ENCODE measurements around the gene TENT4A.
A peak's percentile ranks its signal among the peaks of the same experiment; 100 is the strongest.
"Not testable (repeated sequence)": the region's sequence is repeated elsewhere in the genome, so short reads cannot be mapped to it uniquely, and the experiment has no call there.

The TENT4A gene

GRCh38 chr5:6713274-6714225 is at the start of gene TENT4A:
Gene TENT4A (plus strand): TSS chr5:6713432. CDS start chr5:6713984, 552 bp downstream.
- DNase-seq (ENCODE audit: low read depth), result no peak
- TF ChIP-seq, protein P1, sequence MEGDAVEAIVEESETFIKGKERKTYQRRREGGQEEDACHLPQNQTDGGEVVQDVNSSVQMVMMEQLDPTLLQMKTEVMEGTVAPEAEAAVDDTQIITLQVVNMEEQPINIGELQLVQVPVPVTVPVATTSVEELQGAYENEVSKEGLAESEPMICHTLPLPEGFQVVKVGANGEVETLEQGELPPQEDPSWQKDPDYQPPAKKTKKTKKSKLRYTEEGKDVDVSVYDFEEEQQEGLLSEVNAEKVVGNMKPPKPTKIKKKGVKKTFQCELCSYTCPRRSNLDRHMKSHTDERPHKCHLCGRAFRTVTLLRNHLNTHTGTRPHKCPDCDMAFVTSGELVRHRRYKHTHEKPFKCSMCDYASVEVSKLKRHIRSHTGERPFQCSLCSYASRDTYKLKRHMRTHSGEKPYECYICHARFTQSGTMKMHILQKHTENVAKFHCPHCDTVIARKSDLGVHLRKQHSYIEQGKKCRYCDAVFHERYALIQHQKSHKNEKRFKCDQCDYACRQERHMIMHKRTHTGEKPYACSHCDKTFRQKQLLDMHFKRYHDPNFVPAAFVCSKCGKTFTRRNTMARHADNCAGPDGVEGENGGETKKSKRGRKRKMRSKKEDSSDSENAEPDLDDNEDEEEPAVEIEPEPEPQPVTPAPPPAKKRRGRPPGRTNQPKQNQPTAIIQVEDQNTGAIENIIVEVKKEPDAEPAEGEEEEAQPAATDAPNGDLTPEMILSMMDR (IDR thresholded peaks at IDR 0.05; ENCODE audit: low read depth, low read length, missing control alignments), result no peak
- peak within 1 kb of the TSS; percentile 69 for H3K4me3 ChIP-seq (ENCODE audit: low read depth, low read length)

DNA sequence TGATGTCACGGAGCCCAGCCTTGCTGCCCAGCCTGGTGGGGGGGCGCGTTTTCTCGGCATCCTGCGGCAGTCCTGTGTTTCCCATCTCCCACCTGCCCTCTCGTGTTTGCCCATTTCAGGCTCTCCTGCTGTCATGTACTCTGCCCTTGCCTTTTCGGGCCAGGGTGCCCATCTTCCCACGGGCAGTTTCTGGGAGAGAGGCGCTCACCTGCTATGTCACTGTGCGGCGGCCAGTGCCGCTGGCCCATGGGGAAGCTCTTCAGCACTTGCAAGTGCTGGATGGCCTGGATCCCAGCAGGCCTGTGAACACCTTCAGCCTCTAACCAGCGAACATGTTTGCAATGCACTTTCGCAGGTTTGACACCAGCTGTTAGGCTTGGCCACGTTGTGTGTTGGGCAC is 46.5 kb upstream of the TENT4A start:
- no peak overlapping the region for H3K4me3 ChIP-seq (ENCODE audit: low read depth, low read length)
- TF ChIP-seq, protein P1 (IDR thresholded peaks at IDR 0.05; ENCODE audit: low read depth, low read length, missing control alignments), result no peak
- DNase-seq (ENCODE audit: low read depth), result no peak

- DNase-seq (ENCODE audit: low read depth), result no peak
- no peak overlapping the region for H3K4me3 ChIP-seq (ENCODE audit: low read depth, low read length)
- TF ChIP-seq, protein P1 (IDR thresholded peaks at IDR 0.05; ENCODE audit: low read depth, low read length, missing control alignments), result no peak
Observed at GRCh38 chr5:6667648-6668047, 45.6 kb upstream of the TENT4A start.

DNA sequence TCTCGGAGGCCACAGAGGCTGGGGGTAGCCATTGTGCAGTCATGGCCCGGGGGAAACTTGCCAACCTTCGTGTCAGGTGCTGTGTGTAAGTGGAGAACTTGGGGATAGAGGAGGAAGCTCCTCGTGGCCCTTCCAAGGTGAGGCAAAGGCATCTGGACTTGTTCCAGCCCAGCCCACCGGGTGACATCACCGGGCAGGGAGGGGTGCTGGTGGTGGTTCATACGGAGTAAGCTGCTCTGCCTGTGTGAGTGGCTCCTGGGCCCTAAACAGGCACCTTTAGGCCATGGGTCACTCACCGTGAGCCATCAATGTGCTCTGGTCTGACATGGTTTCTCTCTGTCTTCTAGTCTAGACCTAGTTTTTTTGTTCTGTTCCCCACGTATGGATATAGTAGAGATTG is 44.5 kb upstream of the TENT4A start:
- DNase-seq (ENCODE audit: low read depth); H3K4me3 ChIP-seq (ENCODE audit: low read depth, low read length): not testable (repeated sequence)

DNA sequence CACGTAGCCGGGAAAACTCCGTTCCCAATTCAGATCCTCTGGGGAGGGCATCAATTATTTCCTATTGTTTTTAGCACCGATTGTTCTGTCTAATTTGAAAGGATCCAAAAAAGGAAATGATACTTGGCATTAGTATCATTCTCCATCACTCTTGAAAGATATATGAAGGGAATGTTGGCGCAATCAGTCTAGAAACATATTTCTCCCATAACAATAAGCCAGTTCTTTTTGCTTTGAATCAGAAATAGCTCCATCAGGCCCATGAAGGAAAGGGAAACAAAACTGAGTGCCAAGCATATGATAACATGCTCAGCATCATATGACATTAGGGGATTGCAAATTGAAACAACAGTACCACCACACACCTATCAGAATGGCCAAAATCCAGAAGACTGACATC is 40.2 kb upstream of the TENT4A start:
- no peak overlapping the region for H3K4me3 ChIP-seq (ENCODE audit: low read depth, low read length)
- TF ChIP-seq, protein P1 (IDR thresholded peaks at IDR 0.05; ENCODE audit: low read depth, low read length, missing control alignments), result no peak
- no peak for DNase-seq (ENCODE audit: low read depth)

DNA sequence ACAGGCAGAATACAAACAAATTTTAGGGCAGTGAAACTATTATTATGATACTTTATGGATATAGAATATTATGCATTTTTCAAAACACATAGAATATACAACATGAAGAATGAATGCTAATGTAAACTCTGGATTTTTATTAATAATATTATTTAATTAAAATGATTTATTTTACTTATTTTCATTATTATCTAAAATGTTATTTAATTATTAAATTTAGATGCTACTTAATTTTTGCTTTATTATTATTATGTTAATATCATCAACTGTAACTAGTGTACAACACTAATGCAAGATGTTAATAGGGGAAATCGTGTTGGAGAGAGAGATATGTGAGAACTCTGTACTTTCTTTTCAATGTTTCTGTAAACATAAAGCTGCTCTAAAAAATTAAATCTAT is 39.3 kb upstream of the TENT4A start:
- TF ChIP-seq, protein P1 (IDR thresholded peaks at IDR 0.05; ENCODE audit: low read depth, low read length, missing control alignments), result no peak
- DNase-seq (ENCODE audit: low read depth), result no peak
- H3K4me3 ChIP-seq (ENCODE audit: low read depth, low read length), result no peak overlapping the region

GRCh38 chr5:6674421-6674820 is 38.8 kb upstream of the TENT4A start:
- no peak for DNase-seq (ENCODE audit: low read depth)

More at GRCh38 chr5:6674421-6674820, 38.8 kb upstream of the TENT4A start:
- TF ChIP-seq, protein P1 (IDR thresholded peaks at IDR 0.05; ENCODE audit: low read depth, low read length, missing control alignments), result no peak
- no peak overlapping the region for H3K4me3 ChIP-seq (ENCODE audit: low read depth, low read length)
